Small intestine (tissue), 7 donors: ENCODE measurements around the gene PITPNM3. TPM values are rescaled to one million over a fixed set of nuclear protein-coding genes. Genes with fewer than 3 reads are reported as not detected.

Experiments
- DNase-seq, 2 donors: peaks; one replicate each; pipeline versions ENCODE4 v3.0.0 to v3.0.0-alpha.2; 2013
- FAIRE-seq: peaks from 2 replicates; lab custom pipeline; 2012; peaks lifted over from hg19 to GRCh38; lab: Jason Lieb, UNC
- H3K27ac ChIP-seq, 3 donors: one replicate each; pipeline ENCODE4 v1.5.1; 2013; ENCODE audit warnings: low read length in 2 of 3, mild to moderate bottlenecking in 2 of 3, control low read depth in 1 of 3, inconsistent platforms in 1 of 3, low read depth in 1 of 3, moderate library complexity in 1 of 3
- H3K27me3 ChIP-seq, 3 donors: one replicate each; pipeline ENCODE4 v1.6.1; 2013; ENCODE audit warnings: low read length in 3 of 3, inconsistent platforms in 1 of 3; ENCODE audit not compliant: control insufficient read depth in 3 of 3, insufficient read depth in 3 of 3
- H3K36me3 ChIP-seq, 3 donors: one replicate each; pipeline ENCODE4 v1.6.1; 2013; ENCODE audit warnings: low read length in 3 of 3, inconsistent platforms in 1 of 3, low read depth in 1 of 3, mild to moderate bottlenecking in 1 of 3, moderate library complexity in 1 of 3; ENCODE audit not compliant: control insufficient read depth in 3 of 3, insufficient read depth in 2 of 3
- H3K4me1 ChIP-seq, 3 donors: one replicate each; pipeline ENCODE4 v1.6.1; 2013; ENCODE audit warnings: low read length in 2 of 3, inconsistent platforms in 1 of 3, low read depth in 1 of 3, mild to moderate bottlenecking in 1 of 3, moderate library complexity in 1 of 3; ENCODE audit not compliant: control insufficient read depth in 3 of 3, insufficient read depth in 2 of 3
- H3K4me3 ChIP-seq, 3 donors: one replicate each; pipeline ENCODE4 v1.5.1; 2013; ENCODE audit warnings: low read length in 3 of 3, control low read depth in 1 of 3, inconsistent platforms in 1 of 3, low read depth in 1 of 3, mild to moderate bottlenecking in 1 of 3, moderate library complexity in 1 of 3
- H3K9me3 ChIP-seq, 2 donors: one replicate each; pipeline ENCODE4 v1.6.1; 2013; ENCODE audit warnings: low read depth in 1 of 2, low read length in 1 of 2; ENCODE audit not compliant: control insufficient read depth in 2 of 2, insufficient read depth in 1 of 2
- WGBS, 3 donors: extraction: QIAGEN DNeasy Blood & Tissue Kit; methylation state at CpG; one replicate each; pipeline ENCODE4 v1.1.7; 2013; 5-methylcytosine and 5-hydroxymethylcytosine counted together
- polyA plus RNA-seq, 4 donors: library from polyadenylated mRNA; stranded (reverse) in 3 of 4; unstranded in 1 of 4; fragments of 200-250 nt in 3 of 4; fragments of 120-200 nt in 1 of 4; gene quantifications; one replicate each; pipeline versions ENCODE4 v1.2.1 to v1.2.3, GENCODE V29; 2013
- donor health status: healthy with polysubstance abuse.
- donor health status: control.
- donor health status: control.
- donor health status: Bipolar disorder and iron deficiency.
- donor health status: healthy.

The PITPNM3 gene
- polyA plus RNA-seq, 4 donors: 0.22 to 1.7 (median 0.70) TPM

- FAIRE-seq (no peak), DNase-seq (no peak)
- Histone ChIP-seq H3K27ac (no peak overlapping the region), H3K4me3 (no peak overlapping the region), H3K9me3 (no peaks in the 10 kb centered on the region), H3K27me3 (peaks cover 0 to 1% (median 0%) of the 10 kb centered on the region in 3 donors), H3K36me3 (no peaks in the 10 kb centered on the region), H3K4me1 (no peaks in the 10 kb centered on the region)
- 78 to 82% (median 80%) methylated on average over 6 of the region's 6 CpGs for WGBS, 3 donors
Observed at GRCh38 chr17:6402258-6402657, 154.1 kb downstream of the PITPNM3 start.

Other genes starting within 250 kb of the PITPNM3 start
- not detected for gene AIPL1, start 121.4 kb downstream of the PITPNM3 start, polyA plus RNA-seq
- gene PIMREG, start 112.1 kb downstream of the PITPNM3 start, polyA plus RNA-seq: 10 to 100 TPM in 1 of 4 donors, 1 to 10 TPM in 2, under 1 TPM in 1; 0.45 to 10.2 (median 4.6) TPM
- gene KIAA0753, start 84.2 kb upstream of the PITPNM3 start, polyA plus RNA-seq: 10 to 100 TPM in 1 of 4 donors, 1 to 10 TPM in 3; 3.2 to 14.1 (median 5.8) TPM
- 100 to 1,000 TPM; 137 to 647 (median 322) TPM for gene TXNDC17, start 84.5 kb upstream of the PITPNM3 start, polyA plus RNA-seq
- 10 to 100 TPM in 2 of 4 donors, 1 to 10 TPM in 2; 7.6 to 13.7 (median 10.4) TPM for gene MED31, start 95.0 kb upstream of the PITPNM3 start, polyA plus RNA-seq
- 1 to 10 TPM; 2.6 to 7.8 (median 4.5) TPM for gene C17orf100, start 95.2 kb upstream of the PITPNM3 start, polyA plus RNA-seq
- 1 to 10 TPM in 1 of 4 donors, under 1 TPM in 1, not detected in 2; 0.10 to 2.9 TPM for gene SLC13A5, start 156.8 kb upstream of the PITPNM3 start, polyA plus RNA-seq
- gene XAF1, start 199.5 kb upstream of the PITPNM3 start, polyA plus RNA-seq: 10 to 100 TPM in 2 of 4 donors, 1 to 10 TPM in 2; 7.6 to 52.7 (median 16.8) TPM
- gene FBXO39, start 219.7 kb upstream of the PITPNM3 start, polyA plus RNA-seq: 1 to 10 TPM in 1 of 4 donors, under 1 TPM in 1, not detected in 2; 0.66 to 1.2 TPM